ENCODE results near the gene LRATD1.
"Not testable (repeated sequence)": the region's sequence is repeated elsewhere in the genome, so short reads cannot be mapped to it uniquely, and the experiment has no call there.

LRATD1 gene

GRCh38 chr2:14632133-14632936 lies at the start of gene LRATD1:
Gene LRATD1, plus strand, starts transcription at chr2:14632717. Its CDS starts 1,263 bp downstream, at chr2:14633980.
- peak; percentile 39 for DNase-seq

GRCh38 chr2:14583059-14583458 lies 49.5 kb upstream of the LRATD1 start:
- DNase-seq, result no peak

- no peak for DNase-seq
Observed at GRCh38 chr2:14583802-14584201, 48.7 kb upstream of the LRATD1 start.

GRCh38 chr2:14587119-14587518 lies 45.4 kb upstream of the LRATD1 start:
- DNase-seq, result no peak

- no peak for DNase-seq
Observed at GRCh38 chr2:14601156-14601770, 31.3 kb upstream of the LRATD1 start.

- DNase-seq, result no peak
Observed at GRCh38 chr2:14602309-14602708, 30.2 kb upstream of the LRATD1 start.

- DNase-seq, result no peak
Observed at GRCh38 chr2:14603676-14604075, 28.8 kb upstream of the LRATD1 start.

- DNase-seq, result no peak
Observed at GRCh38 chr2:14608245-14608644, 24.3 kb upstream of the LRATD1 start.

- DNase-seq, result no peak
Observed at GRCh38 chr2:14614017-14614416, 18.5 kb upstream of the LRATD1 start.

GRCh38 chr2:14615121-14615520 lies 17.4 kb upstream of the LRATD1 start:
- no peak for DNase-seq

GRCh38 chr2:14615760-14616159 lies 16.8 kb upstream of the LRATD1 start:
- no peak for DNase-seq

GRCh38 chr2:14616342-14616741 lies 16.2 kb upstream of the LRATD1 start:
- no peak for DNase-seq

- no peak for DNase-seq
Observed at GRCh38 chr2:14616950-14617349, 15.6 kb upstream of the LRATD1 start.

- DNase-seq, result no peak
Observed at GRCh38 chr2:14619441-14619840, 13.1 kb upstream of the LRATD1 start.

- no peak for DNase-seq
Observed at GRCh38 chr2:14621114-14621513, 11.4 kb upstream of the LRATD1 start.

- no peak for DNase-seq
Observed at GRCh38 chr2:14621906-14622549, 10.5 kb upstream of the LRATD1 start.

GRCh38 chr2:14622550-14622939 lies 10.0 kb upstream of the LRATD1 start:
- not testable (repeated sequence) for DNase-seq

GRCh38 chr2:14623237-14623636 lies 9.3 kb upstream of the LRATD1 start:
- DNase-seq, result no peak

GRCh38 chr2:14626873-14627272 lies 5.6 kb upstream of the LRATD1 start:
- DNase-seq, result no peak

GRCh38 chr2:14628901-14629300 lies 3.6 kb upstream of the LRATD1 start:
- DNase-seq, result no peak

GRCh38 chr2:14631406-14632040 lies 994 bp upstream of the LRATD1 start:
- DNase-seq, result no peak

GRCh38 chr2:14633061-14633460 lies 544 bp downstream of the LRATD1 start:
- no peak for DNase-seq

GRCh38 chr2:14633461-14634181 lies 1.1 kb downstream of the LRATD1 start:
- no peak for DNase-seq
